Thyroid gland (tissue), 4 donors: ENCODE data around the gene MMP24OS. TPM values are rescaled to one million over a fixed set of nuclear protein-coding genes. Genes with fewer than 3 reads are reported as not detected.

Experiments
- DNase-seq, 2 donors: peaks; one replicate each; pipeline ENCODE4 v3.0.0-alpha.2; 2019
- H3K27ac ChIP-seq, 3 donors: fragments of 200-600 bp; sonication (generic); 1 replicate in 2 of 3; 2 replicates in 1 of 3; pipeline ENCODE4 v1.5.1; 2016 to 2019; ENCODE audit warnings: mild to moderate bottlenecking in 1 of 3, moderate library complexity in 1 of 3
- H3K27me3 ChIP-seq: fragments of 200-600 bp; sonication (generic); one replicate; pipeline ENCODE4 v1.5.1; 2019
- H3K36me3 ChIP-seq, 2 donors: fragments of 200-600 bp; sonication (generic); one replicate each; pipeline ENCODE4 v1.5.1; 2016 to 2019
- H3K4me1 ChIP-seq, 2 donors: fragments of 200-600 bp; sonication (generic); one replicate each; pipeline ENCODE4 v1.5.1; 2017 to 2019
- H3K4me3 ChIP-seq, 3 donors: fragments of 200-600 bp; sonication (generic); replicated peaks in 1 of 3; 1 replicate in 2 of 3; 2 replicates in 1 of 3; pipeline ENCODE4 v1.5.1; 2016; ENCODE audit warnings: mild to moderate bottlenecking in 1 of 3
- H3K9me3 ChIP-seq: fragments of 200-600 bp; sonication (generic); one replicate; pipeline ENCODE4 v1.5.1; 2017
- POLR2A ChIP-seq, 2 donors: fragments of 450-650 bp; IDR thresholded peaks; one replicate each; pipeline ENCODE4 v1.6.1; 2017; ENCODE audit warnings: antibody characterized with exemption in 2 of 2, mild to moderate bottlenecking in 2 of 2, moderate library complexity in 1 of 2
- WGBS, 2 donors: methylation state at CpG; one replicate each; pipeline ENCODE4 v1.1.5; 2017; 5-methylcytosine and 5-hydroxymethylcytosine counted together
- intact Hi-C: fragments of 100-400 bp; cut with DNase I; formaldehyde crosslinking; loops from one replicate; pipeline ENCODE4 v1.15.1; 2023
- total RNA-seq, 4 donors: library from RNA; depleted of rRNA; stranded (reverse); fragments of >200 nt; gene quantifications; one replicate each; pipeline ENCODE4 v1.2.3, GENCODE V29; 2016
- TF ChIP-seq, protein P1 (sequence below), 6 experiments: fragments of 200-600 bp in 3 of 6; fragments of 450-650 bp in 3 of 6; sonication (generic) in 3 of 6; IDR thresholded peaks; one replicate each; pipeline ENCODE4 v1.5.1; 2016 to 2019; ENCODE audit warnings: antibody characterized with exemption in 6 of 6, mild to moderate bottlenecking in 2 of 6, inconsistent platforms in 1 of 6, moderate library complexity in 1 of 6

Gene MMP24OS
- total RNA-seq, 4 donors from 2014 or later: 18.3 to 40.3 (median 28.8) TPM

DNA sequence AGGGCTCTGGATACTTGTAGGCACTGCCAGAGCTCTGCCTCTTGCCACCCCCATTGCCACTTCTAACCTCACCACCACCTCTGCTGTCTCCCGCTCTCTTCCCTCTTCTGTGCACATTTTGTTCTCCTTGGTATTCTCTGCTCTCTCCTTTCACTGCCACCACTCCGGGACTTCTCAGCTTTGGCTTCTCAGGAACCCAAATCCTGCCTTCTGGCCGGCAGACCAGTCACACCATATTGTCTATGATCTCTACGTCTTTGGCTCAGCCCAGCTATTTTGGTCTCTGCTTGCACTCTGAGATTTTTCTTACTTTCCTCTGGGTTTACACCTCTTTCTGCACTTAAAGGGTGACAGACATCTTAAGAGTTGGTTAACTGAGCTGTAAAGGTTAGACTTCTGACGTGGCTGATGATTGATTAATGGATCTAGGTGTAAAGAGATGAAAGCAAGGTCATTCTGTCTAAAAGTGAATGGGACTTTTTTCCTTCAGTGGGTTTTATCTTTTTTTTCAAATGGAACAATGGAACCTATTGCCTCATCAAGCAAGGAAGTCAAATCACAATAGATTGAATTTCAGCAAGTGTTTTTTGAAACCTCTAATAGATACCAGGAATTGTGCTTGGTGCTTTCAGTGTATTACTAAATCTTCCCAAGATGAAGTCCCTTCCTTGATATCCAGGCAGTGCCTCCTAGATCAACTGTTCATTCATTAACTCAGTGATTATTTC is 37.7 kb downstream of the MMP24OS start:
- Histone ChIP-seq H3K27ac (no peak overlapping the region), H3K36me3 (no peaks in the 10 kb centered on the region), H3K27me3 (no peaks in the 10 kb centered on the region), H3K9me3 (no peaks in the 10 kb centered on the region), H3K4me1 (no peaks in the 10 kb centered on the region), H3K4me3 (no peak overlapping the region)
- no peak for DNase-seq
- intact Hi-C loops: no loop called here
- 73 to 77% methylated on average over 5 of the region's 5 CpGs for WGBS, 2 donors
- no peak for TF ChIP-seq POLR2A (IDR thresholded peaks at IDR 0.05)
- TF ChIP-seq, protein P1, sequence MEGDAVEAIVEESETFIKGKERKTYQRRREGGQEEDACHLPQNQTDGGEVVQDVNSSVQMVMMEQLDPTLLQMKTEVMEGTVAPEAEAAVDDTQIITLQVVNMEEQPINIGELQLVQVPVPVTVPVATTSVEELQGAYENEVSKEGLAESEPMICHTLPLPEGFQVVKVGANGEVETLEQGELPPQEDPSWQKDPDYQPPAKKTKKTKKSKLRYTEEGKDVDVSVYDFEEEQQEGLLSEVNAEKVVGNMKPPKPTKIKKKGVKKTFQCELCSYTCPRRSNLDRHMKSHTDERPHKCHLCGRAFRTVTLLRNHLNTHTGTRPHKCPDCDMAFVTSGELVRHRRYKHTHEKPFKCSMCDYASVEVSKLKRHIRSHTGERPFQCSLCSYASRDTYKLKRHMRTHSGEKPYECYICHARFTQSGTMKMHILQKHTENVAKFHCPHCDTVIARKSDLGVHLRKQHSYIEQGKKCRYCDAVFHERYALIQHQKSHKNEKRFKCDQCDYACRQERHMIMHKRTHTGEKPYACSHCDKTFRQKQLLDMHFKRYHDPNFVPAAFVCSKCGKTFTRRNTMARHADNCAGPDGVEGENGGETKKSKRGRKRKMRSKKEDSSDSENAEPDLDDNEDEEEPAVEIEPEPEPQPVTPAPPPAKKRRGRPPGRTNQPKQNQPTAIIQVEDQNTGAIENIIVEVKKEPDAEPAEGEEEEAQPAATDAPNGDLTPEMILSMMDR (IDR thresholded peaks at IDR 0.05): no peak

DNA sequence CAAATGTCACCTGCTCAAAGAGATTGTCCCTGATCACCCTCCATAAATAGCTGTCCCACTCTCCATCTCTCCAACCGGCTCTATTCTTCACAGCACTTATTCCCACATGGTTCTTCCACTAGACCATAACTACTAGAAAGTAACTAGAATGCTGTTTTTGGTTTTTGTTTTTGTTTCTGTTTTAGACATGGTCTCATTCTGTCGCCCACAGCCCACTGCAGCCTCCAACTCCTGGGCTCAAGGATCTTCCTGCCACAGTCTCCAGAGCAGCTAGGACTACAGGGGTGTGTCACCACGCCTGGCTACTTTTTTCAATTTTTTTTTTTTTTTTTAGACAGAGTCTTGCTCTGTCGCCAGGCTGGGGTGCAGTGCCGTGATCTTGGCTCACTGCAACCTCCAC is 39.2 kb downstream of the MMP24OS start:
- intact Hi-C loops: no loop called here
- no peak for DNase-seq
- Histone ChIP-seq H3K27ac (no peak overlapping the region), H3K36me3 (no peaks in the 10 kb centered on the region), H3K4me1 (no peaks in the 10 kb centered on the region), H3K4me3 (no peak overlapping the region), H3K27me3 (no peaks in the 10 kb centered on the region), H3K9me3 (no peaks in the 10 kb centered on the region)
- 81 to 85% methylated on average over 5 of the region's 5 CpGs for WGBS, 2 donors
- TF ChIP-seq, protein P1 (IDR thresholded peaks at IDR 0.05): no peak
- TF ChIP-seq POLR2A (IDR thresholded peaks at IDR 0.05): no peak

DNA sequence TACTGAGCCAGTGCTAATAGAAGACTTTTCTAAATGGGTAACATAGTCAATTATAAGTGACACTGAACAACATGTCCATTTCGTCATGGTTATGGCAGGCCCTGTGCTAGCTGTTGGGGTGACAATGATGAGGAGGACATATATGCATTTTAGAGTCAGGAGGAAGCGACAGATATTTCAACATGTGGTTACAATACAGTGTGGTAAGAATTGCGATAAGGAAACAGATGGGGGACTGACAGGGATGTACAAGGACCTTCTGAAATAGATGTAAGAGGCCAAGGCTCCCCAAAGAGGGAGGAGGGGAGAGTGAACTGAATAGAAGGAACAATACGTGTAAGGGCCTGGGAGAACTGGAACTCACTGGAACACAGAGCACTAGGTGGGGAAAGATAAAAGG is 39.8 kb downstream of the MMP24OS start:
- H3K4me3 ChIP-seq: no peak overlapping the region
- no peak overlapping the region for H3K27ac ChIP-seq
- TF ChIP-seq POLR2A (IDR thresholded peaks at IDR 0.05): no peak
- TF ChIP-seq, protein P1 (IDR thresholded peaks at IDR 0.05): no peak
- 96 to 98% methylated on average over 4 of the region's 4 CpGs for WGBS, 2 donors
- H3K36me3 ChIP-seq: no peaks in the 10 kb centered on the region
- H3K27me3 ChIP-seq: no peaks in the 10 kb centered on the region
- intact Hi-C loops: no loop called here
- H3K9me3 ChIP-seq: no peaks in the 10 kb centered on the region
- DNase-seq: no peak
- no peaks in the 10 kb centered on the region for H3K4me1 ChIP-seq

DNA sequence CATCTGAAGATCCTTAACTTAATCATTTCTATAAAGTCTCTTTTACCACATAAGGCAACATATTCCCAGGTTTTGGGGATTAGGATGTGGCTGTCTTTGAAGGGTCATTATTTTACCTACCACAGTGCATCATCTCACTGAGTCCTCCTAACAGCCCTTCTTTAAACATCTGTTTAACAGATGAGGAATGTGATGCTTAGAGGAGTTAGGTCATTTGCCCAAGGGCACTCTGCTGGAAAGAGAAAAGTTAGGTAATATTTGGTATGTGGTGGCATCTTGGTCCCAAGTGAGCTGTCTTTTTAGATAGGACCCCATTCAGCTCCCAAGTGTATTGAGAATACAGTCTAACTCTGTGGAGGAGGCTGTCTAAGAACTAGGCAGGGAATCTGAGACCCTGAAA is 40.4 kb downstream of the MMP24OS start:
- no peak for TF ChIP-seq POLR2A (IDR thresholded peaks at IDR 0.05)
- TF ChIP-seq, protein P1 (IDR thresholded peaks at IDR 0.05): no peak
- no peaks in the 10 kb centered on the region for H3K27me3 ChIP-seq
- intact Hi-C loops: no loop called here
- H3K27ac ChIP-seq: no peak overlapping the region
- H3K4me1 ChIP-seq: no peaks in the 10 kb centered on the region
- H3K9me3 ChIP-seq: no peaks in the 10 kb centered on the region
- no peaks in the 10 kb centered on the region for H3K36me3 ChIP-seq
- no peak overlapping the region for H3K4me3 ChIP-seq
- no peak for DNase-seq

DNA sequence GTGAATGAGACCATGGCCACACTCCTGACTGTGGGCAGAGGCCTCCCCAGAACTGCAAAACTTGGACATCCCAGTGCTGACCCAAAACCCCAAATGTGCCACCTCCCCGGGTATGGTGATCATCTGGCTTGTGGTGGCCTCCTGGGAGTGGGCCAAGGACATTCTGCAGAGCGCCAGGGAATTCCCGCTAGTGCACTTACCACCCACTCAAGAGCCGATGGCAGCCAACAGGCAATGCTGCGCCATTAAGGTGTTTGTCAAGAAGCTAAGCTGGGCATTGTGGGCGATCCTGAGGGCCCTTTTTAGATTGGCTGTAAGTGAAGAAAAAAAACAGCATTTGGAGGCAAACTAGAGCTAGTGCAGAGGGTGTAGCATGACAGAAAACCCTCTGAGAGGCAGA is 42.0 kb downstream of the MMP24OS start:
- Histone ChIP-seq H3K4me1 (no peaks in the 10 kb centered on the region), H3K27ac (no peak overlapping the region), H3K27me3 (no peaks in the 10 kb centered on the region), H3K9me3 (no peaks in the 10 kb centered on the region), H3K36me3 (no peaks in the 10 kb centered on the region), H3K4me3 (no peak overlapping the region)
- no peak for TF ChIP-seq POLR2A (IDR thresholded peaks at IDR 0.05)
- TF ChIP-seq, protein P1 (IDR thresholded peaks at IDR 0.05): no peak
- 74 to 95% methylated on average over 6 of the region's 6 CpGs for WGBS, 2 donors
- intact Hi-C loops: no loop called here
- peak in 1 of 2 donors; percentile 21 for DNase-seq
